Activated T-cell treated with anti-CD3 and anti-CD28 coated beads, Interleukin-2, amount 50 U/mL, for 1 hour (primary cell): ENCODE measurements around the gene GRAMD1B.

ENCODE experiments used
- DNase-seq: peaks from one replicate; pipeline ENCODE4 v3.0.0-alpha.2; 2020

Gene GRAMD1B

DNA sequence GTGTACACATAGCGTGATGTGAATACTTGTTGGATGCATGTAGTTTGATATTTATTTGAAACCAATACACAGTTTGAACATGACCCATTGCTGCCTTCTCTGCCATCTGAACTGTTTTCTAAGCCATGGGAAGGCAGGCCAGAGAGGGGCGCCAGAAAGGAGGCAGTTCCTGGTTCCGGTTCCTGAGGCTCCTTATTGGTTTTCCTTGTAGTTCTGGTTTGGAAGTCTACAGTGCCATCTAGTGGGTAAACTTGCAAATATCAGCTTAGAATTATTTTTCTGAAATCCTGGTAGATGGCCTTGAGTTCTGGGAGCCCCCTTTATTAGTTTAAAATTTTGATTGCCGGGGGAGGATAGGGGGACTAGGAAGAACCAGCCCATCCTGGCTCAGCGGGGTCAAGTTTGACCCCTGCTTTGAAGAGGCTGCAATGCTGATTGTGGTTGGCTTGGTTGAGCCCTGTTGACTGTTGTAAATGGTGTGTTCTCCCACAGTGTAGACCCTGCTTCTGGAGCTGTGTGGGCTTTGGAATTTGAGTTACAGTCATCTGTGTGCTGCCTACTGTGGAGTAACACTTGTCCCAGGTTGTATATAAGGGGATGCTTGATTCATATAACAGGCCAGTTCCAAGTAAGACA is 48.4 kb downstream of the GRAMD1B start:
- DNase-seq: peak; percentile 54

- DNase-seq: no peak
Measured at GRCh38 chr11:123479048-123479837, 49.2 kb downstream of the GRAMD1B start.

- DNase-seq: no peak
Measured at GRCh38 chr11:123480290-123480815, 50.3 kb downstream of the GRAMD1B start.

GRCh38 chr11:123480882-123481281 is 50.8 kb downstream of the GRAMD1B start:
- no peak for DNase-seq

GRCh38 chr11:123481640-123482039 is 51.6 kb downstream of the GRAMD1B start:
- no peak for DNase-seq

GRCh38 chr11:123482218-123482617 is 52.1 kb downstream of the GRAMD1B start:
- no peak for DNase-seq

- DNase-seq: no peak
Measured at GRCh38 chr11:123483058-123483457, 53.0 kb downstream of the GRAMD1B start.

DNA sequence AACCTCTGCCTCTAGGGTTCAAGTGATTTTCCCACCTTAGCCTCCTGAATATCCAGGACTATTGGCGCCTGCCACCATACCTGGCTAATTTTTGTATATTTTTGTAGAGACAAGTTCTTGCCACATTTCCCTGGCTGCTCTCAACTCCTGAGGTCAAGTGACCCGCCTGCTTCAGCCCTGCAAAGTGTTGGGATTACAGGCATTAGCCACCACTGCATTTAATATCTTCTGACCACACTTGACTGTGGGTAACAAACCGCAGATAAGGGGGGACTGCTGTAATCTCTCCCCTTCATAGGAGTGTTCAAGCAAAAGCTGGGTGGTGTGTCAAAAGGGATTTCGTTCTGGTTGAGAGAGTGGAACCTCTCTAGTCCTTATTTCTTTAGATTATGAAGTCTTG is 53.4 kb downstream of the GRAMD1B start:
- DNase-seq: no peak

- DNase-seq: no peak
Measured at GRCh38 chr11:123484448-123484847, 54.4 kb downstream of the GRAMD1B start.

DNA sequence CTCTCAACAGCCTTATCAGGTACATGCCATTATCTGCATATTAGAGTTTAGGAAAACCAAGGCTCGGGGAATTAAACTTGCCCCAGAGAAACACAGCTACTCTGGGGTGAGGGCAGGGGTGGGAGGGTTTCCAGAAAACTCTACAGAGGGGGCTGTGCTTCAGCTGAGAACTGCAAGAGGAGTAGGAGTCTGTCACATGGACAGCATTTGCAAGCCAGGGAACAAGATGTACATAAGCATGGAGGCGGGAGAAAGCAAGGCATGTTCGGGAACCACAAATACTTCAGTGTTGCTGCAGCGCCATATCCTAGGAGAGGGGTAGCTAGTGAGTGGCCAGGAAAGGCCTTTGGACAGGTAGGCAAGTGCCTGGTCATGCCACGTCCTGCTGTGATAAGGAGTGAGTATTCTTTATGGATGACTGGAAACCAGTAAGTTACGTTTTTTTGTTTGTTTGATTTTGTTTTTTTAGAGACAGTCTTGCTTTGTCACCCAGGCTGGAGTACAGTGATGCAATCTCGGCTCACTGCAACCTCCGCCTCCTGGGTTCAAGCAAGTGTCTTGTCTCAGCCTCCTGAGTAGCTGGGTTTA is 57.2 kb downstream of the GRAMD1B start:
- DNase-seq: no peak

DNA sequence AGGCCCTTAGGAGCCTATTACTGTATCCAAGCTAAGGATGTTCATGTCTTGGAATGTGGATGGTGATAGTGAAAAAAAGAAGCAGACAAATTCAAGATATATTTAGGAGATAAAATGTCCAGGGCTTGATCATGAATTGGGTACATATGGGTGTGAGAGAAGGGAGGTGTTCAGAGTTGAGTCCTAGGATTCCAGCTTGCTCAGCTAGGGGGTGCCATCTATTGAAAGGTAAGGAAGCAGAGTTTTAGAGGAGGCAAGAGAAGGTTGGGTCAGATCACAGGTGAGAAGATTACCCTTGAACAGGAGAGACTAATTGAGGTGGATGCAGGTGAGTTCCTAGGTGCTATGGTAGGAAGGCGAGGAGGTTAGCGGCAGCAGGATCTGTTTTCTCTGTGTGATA is 60.5 kb downstream of the GRAMD1B start:
- no peak for DNase-seq

DNA sequence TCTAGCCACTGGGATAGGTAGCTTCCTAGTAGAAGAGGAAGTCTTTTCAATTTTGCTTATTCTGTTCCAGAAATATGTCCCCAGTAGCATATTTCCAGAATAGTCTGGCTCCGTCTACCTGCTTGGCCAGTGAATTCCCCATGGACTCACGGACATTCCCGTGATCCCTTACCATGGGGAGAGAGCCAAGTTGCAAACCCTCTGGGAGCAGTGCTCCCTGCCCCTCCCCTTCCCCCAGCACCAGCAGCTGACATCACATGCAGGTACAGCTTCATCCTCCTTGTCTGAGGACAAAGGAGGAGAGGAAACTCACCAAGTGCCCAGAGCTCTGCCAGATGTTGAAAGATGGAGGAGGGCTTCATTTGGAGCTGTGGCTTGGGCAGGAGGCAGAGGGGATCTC is 61.2 kb downstream of the GRAMD1B start:
- DNase-seq: no peak

- no peak for DNase-seq
Measured at GRCh38 chr11:123493349-123494063, 63.4 kb downstream of the GRAMD1B start.

DNA sequence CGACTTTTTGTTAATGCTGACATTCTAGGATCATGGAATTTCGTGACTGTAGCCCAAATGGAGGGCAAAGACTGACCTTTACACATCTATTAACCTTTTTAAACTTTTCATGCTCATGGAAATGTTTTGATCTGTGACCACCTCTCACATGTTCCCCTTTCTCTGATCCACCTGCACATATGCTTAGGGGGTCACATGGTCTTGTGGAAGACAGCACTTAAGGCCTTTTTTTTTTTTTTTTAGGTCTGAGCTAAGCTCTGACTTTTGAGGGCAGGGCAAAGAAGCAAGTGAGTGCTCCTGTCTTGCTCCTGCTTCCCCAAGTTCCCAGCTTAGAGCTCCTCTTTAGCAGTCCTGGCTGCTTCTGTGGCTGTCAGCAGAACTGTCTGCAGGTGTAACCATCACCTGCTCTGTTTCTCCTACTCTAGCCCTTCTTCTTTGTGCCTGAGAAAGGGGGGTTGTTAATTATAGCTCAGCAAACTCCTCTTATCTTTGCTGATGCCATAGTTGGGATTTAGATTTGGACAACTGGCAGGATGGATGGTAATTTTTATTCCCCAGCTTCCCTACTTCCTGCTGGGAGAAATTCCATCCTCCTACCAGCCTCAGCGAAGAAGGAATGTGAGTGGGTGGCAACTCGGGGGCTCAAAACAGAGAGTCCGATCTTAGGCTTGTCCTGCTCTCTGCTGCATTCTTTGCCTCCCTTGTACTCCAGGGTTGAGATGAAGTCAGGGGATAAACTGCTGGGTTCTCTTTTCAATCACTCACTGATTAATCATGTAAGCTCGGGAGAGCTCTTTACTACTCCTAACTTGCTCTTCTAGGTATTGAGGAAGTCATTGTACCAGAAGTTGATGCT is 64.4 kb downstream of the GRAMD1B start:
- no peak for DNase-seq

DNA sequence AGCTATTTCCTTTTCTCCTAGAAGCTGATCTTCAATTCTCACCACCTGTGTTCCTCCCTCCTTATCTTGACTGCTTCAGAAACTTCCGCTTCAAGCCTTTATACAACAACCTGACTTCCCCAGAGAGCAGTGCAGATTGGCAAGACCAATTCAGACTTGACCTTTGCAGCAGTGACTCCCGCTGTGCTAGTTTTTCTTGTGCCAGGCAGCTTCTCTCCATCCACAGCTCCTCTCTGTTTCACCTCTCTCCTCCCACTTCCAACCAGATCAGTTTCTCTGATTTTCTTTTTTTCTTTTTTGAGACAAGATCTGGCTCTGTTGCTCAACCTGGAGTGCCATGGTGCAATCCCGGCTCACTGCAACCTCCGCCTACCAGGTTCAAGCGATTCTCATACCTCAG is 74.3 kb downstream of the GRAMD1B start:
- DNase-seq: no peak

- DNase-seq: no peak
Measured at GRCh38 chr11:123505546-123506299, 75.7 kb downstream of the GRAMD1B start.

DNA sequence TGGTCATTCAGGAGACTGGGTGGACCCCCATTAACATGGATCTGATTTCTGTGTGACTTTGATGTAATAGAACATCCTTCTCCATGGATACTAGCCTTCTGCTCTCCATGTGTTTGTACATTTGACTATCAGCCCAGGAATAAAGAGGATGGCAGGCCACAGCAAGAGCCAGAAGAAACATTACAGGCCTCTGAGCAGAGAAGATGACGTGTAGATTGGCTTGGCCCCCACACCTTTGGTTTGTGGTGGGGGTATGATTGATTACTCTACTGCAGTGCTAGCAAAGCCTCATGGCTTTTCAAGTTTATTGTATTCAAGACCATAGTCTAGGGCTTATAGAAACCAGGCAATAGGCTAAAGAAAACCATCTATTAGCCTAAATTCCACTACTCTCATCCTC is 77.0 kb downstream of the GRAMD1B start:
- no peak for DNase-seq

DNA sequence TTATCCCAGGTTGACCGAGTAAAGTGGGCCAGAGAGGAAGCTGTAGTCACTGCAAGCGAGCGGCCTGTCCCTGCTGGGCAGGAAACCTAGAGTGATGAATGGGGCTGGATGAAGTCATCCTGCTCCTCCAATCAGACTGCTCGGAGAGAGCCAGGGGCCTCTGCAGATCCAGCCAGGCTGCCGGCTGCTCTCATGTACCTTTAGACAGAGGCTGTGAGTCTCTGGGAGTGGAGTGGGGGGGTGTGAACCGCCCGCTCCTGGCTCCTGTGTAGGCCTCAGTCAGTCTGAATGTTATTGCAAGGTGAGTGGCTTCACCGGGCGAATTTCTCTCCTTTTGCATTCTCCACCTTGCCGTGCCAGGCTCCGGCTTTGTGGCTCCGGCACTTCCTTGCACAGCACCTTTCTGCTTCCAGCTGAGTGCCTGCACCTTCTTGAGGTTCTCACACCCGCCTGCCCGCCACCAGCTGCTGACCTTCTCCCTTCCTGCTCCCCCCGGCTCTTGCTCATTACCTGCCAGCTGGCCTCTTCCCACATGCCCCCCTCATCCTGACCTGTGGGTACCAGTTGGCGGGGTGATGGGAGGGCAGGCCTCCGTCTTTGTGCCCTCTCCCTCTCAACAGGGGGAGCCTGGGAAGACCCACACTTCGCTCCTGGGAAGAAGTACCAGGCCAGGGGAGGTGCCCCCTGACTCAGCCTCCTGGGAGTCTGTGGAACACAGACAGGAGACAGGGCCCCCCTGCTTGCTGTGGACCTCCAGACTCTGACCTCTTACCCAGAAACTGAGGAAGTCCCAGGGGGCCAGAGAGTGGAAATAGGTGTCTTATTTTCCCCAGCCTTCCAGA is 79.9 kb downstream of the GRAMD1B start:
- no peak for DNase-seq

- DNase-seq: no peak
Measured at GRCh38 chr11:123510579-123510905, 80.5 kb downstream of the GRAMD1B start.

- peak; percentile 60 for DNase-seq
Measured at GRCh38 chr11:123511037-123511870, 81.2 kb downstream of the GRAMD1B start.
